HepG2 (cell line): ENCODE data around the gene DNAAF9. TPM values are rescaled to one million over a fixed set of nuclear protein-coding genes. Genes with fewer than 3 reads are reported as not detected.

Experiments
- DNMT1 ChIP-seq: sonication (generic); formaldehyde crosslinking; IDR thresholded peaks from 2 replicates; pipeline ENCODE4 v1.5.1; 2020; ENCODE audit warnings: mild to moderate bottlenecking, missing genetic modification reagents
- GABPB1 ChIP-seq: IDR thresholded peaks from 2 replicates; pipeline ENCODE4 v1.6.1; 2016; ENCODE audit warnings: mild to moderate bottlenecking, missing genetic modification reagents, moderate library complexity, missing compliant biosample characterization
- GLI4 ChIP-seq: sonication (generic); formaldehyde crosslinking; IDR thresholded peaks from 2 replicates; pipeline ENCODE4 v1.5.1; 2020; ENCODE audit warnings: missing genetic modification reagents, mild to moderate bottlenecking, moderate library complexity, borderline replicate concordance
- IKZF4 ChIP-seq: sonication (generic); formaldehyde crosslinking; IDR thresholded peaks from 2 replicates; pipeline ENCODE4 v1.5.1; 2020; ENCODE audit warnings: borderline replicate concordance, mild to moderate bottlenecking, low read depth, missing genetic modification reagents; ENCODE audit errors: not compliant biosample characterization
- KMT2B ChIP-seq: IDR thresholded peaks from 2 replicates; pipeline ENCODE4 v1.6.1; 2016; ENCODE audit warnings: missing genetic modification reagents, missing compliant biosample characterization
- MAFF ChIP-seq: IDR thresholded peaks from 2 replicates; pipeline ENCODE4 v1.6.1; 2011; ENCODE audit warnings: low read depth, low read length, improper control_type of control experiment
- MED13 ChIP-seq: sonication (generic); formaldehyde crosslinking; IDR thresholded peaks from 2 replicates; pipeline ENCODE4 v1.5.0; 2020; ENCODE audit warnings: missing genetic modification reagents
- NPAS2 ChIP-seq: sonication (generic); formaldehyde crosslinking; IDR thresholded peaks from 2 replicates; pipeline ENCODE4 v1.8.0; 2022; ENCODE audit warnings: mild to moderate bottlenecking, missing genetic modification reagents, borderline replicate concordance
- PAX8 ChIP-seq: sonication (generic); formaldehyde crosslinking; IDR thresholded peaks from 2 replicates; pipeline ENCODE4 v1.8.0; 2022; ENCODE audit warnings: mild to moderate bottlenecking, missing genetic modification reagents, borderline replicate concordance
- REPIN1 ChIP-seq: sonication (generic); formaldehyde crosslinking; IDR thresholded peaks from 2 replicates; pipeline ENCODE4 v1.8.0; 2022; ENCODE audit warnings: missing genetic modification reagents, low read depth, mild to moderate bottlenecking, borderline replicate concordance
- SMAD9 ChIP-seq: sonication (generic); formaldehyde crosslinking; IDR thresholded peaks from 2 replicates; pipeline ENCODE4 v1.5.1; 2020; ENCODE audit warnings: mild to moderate bottlenecking, missing genetic modification reagents
- ZNF121 ChIP-seq: sonication (generic); formaldehyde crosslinking; IDR thresholded peaks from 2 replicates; pipeline ENCODE4 v1.5.0; 2020; ENCODE audit warnings: mild to moderate bottlenecking, missing genetic modification reagents
- ZNF281 ChIP-seq: sonication (generic); formaldehyde crosslinking; IDR thresholded peaks from 2 replicates; pipeline ENCODE4 v1.4.0; 2020; ENCODE audit warnings: missing genetic modification reagents, borderline replicate concordance
- ZNF30 ChIP-seq: sonication (generic); formaldehyde crosslinking; IDR thresholded peaks from 2 replicates; pipeline ENCODE4 v1.5.0; 2020; ENCODE audit warnings: mild to moderate bottlenecking, missing genetic modification reagents
- ZNF451 ChIP-seq: sonication (generic); formaldehyde crosslinking; IDR thresholded peaks from 2 replicates; pipeline ENCODE4 v1.5.0; 2020; ENCODE audit warnings: mild to moderate bottlenecking, missing genetic modification reagents
- ZNF501 ChIP-seq: sonication (generic); formaldehyde crosslinking; IDR thresholded peaks from 2 replicates; pipeline ENCODE4 v1.5.1; 2020; ENCODE audit warnings: mild to moderate bottlenecking, moderate library complexity, missing genetic modification reagents
- ZNF672 ChIP-seq: sonication (generic); formaldehyde crosslinking; IDR thresholded peaks from 2 replicates; pipeline ENCODE4 v1.8.1; 2022; ENCODE audit warnings: missing genetic modification reagents
- ZNF703 ChIP-seq: sonication (generic); formaldehyde crosslinking; IDR thresholded peaks from 2 replicates; pipeline ENCODE4 v1.5.1; 2020; ENCODE audit warnings: missing genetic modification reagents, mild to moderate bottlenecking, moderate library complexity, borderline replicate concordance
- polyA plus RNA-seq, 8 experiments: library from polyadenylated mRNA; depleted of rRNA in 3 of 8; stranded (reverse) in 7 of 8; unstranded in 1 of 8; fragments of >200 nt; fragmentation: Illumina TruSeq in 4 of 8; extraction: Trizol in 4 of 8; gene quantifications; 2 replicates each; pipeline versions ENCODE4 v1.2.1 to v1.2.3, GENCODE V29; 2011 to 2016; ENCODE audit warnings: low read depth in 4 of 8, missing spikeins in 1 of 8, mixed read lengths in 1 of 8; ENCODE audit not compliant: insufficient read depth in 1 of 8
- total RNA-seq, 5 experiments: library from RNA; depleted of rRNA; stranded (reverse); fragments of >200 nt; fragmentation: Illumina TruSeq; extraction: Trizol; gene quantifications; 2 replicates each; pipeline ENCODE4 v1.2.3, GENCODE V29; 2016; ENCODE audit warnings: low read depth in 1 of 5
- TF ChIP-seq, protein P1 (sequence below): sonication (generic); formaldehyde crosslinking; IDR thresholded peaks from 2 replicates; pipeline ENCODE4 v1.8.0; 2023; ENCODE audit warnings: mild to moderate bottlenecking, missing genetic modification reagents
- TF ChIP-seq, protein P2 (sequence below): sonication (generic); formaldehyde crosslinking; conservative IDR thresholded peaks from 2 replicates; pipeline ENCODE4 v1.8.1; 2023; ENCODE audit warnings: missing genetic modification reagents
- TF ChIP-seq, protein P3 (sequence below): sonication (generic); formaldehyde crosslinking; IDR thresholded peaks from 2 replicates; pipeline ENCODE4 v1.4.0; 2020; ENCODE audit warnings: missing genetic modification reagents, borderline replicate concordance

Gene DNAAF9
- total and polyA plus RNA-seq, 2 of the 13 experiments (the other 11 are each of a cell fraction or from before 2014, with no cell fraction given) = 10.5 to 14.9 TPM

DNA sequence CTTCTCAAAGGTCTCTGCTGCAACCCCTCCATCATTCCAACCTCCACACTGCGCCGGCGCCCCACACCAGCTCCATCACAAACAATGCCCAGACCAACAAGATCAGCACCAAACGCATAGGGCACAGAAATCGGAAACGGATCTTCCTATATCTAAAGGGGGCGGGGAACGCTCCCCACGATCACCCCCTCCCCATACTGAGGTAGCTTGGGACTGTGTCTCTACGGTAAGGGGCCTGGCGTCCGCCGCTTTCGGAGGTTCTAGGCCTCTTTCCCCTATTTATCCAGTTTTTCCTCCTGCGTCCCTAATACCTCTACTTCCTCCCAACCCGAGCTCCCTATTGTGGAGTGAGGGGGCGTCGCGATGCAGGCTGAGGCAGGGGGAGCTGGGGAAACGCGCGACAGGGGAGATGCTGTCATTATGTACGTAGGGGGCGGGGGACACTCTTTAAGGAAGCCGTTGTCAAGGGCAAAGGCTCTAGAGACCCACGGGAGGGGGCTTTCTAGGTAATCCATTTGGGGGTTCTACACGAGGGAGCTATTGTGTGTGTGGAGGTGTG, 909 bp downstream of the DNAAF9 start (continued):
- TF ChIP-seq, protein P1, sequence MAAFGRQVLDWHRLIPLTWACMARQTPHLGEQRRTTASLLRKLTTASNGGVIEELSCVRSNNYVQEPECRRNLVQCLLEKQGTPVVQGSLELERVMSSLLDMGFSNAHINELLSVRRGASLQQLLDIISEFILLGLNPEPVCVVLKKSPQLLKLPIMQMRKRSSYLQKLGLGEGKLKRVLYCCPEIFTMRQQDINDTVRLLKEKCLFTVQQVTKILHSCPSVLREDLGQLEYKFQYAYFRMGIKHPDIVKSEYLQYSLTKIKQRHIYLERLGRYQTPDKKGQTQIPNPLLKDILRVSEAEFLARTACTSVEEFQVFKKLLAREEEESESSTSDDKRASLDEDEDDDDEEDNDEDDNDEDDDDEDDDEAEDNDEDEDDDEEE (CRISPR knock-in tag) = peak; percentile 37; the same call in 1 of the 2 replicates
- TF ChIP-seq REPIN1 (no peak), IKZF4 (CRISPR knock-in tag) (peak; percentile 18), GLI4 (CRISPR knock-in tag) (peak; percentile 71; the same call in 1 of the 2 replicates), ZNF451 (CRISPR knock-in tag) (no peak), PAX8 (no peak), ZNF672 (CRISPR knock-in tag) (no peak), SMAD9 (CRISPR knock-in tag) (0 out of 2 replicates have a peak, but pooled peaks have one; percentile 37), ZNF281 (CRISPR knock-in tag) (no peak), ZNF30 (CRISPR knock-in tag) (no peak), GABPB1 (CRISPR knock-in tag) (no peak), ZNF703 (CRISPR knock-in tag) (no peak), ZNF121 (no peak), NPAS2 (CRISPR knock-in tag) (no peak), MED13 (CRISPR knock-in tag) (no peak), DNMT1 (CRISPR knock-in tag) (no peak), ZNF501 (peak; percentile 60; the same call in 1 of the 2 replicates), MAFF (no peak), KMT2B (CRISPR knock-in tag) (no peak; the same call in 1 of the 2 replicates)
- TF ChIP-seq, protein P2, sequence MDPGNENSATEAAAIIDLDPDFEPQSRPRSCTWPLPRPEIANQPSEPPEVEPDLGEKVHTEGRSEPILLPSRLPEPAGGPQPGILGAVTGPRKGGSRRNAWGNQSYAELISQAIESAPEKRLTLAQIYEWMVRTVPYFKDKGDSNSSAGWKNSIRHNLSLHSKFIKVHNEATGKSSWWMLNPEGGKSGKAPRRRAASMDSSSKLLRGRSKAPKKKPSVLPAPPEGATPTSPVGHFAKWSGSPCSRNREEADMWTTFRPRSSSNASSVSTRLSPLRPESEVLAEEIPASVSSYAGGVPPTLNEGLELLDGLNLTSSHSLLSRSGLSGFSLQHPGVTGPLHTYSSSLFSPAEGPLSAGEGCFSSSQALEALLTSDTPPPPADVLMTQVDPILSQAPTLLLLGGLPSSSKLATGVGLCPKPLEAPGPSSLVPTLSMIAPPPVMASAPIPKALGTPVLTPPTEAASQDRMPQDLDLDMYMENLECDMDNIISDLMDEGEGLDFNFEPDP (CRISPR knock-in tag) = no peak
- TF ChIP-seq, protein P3, sequence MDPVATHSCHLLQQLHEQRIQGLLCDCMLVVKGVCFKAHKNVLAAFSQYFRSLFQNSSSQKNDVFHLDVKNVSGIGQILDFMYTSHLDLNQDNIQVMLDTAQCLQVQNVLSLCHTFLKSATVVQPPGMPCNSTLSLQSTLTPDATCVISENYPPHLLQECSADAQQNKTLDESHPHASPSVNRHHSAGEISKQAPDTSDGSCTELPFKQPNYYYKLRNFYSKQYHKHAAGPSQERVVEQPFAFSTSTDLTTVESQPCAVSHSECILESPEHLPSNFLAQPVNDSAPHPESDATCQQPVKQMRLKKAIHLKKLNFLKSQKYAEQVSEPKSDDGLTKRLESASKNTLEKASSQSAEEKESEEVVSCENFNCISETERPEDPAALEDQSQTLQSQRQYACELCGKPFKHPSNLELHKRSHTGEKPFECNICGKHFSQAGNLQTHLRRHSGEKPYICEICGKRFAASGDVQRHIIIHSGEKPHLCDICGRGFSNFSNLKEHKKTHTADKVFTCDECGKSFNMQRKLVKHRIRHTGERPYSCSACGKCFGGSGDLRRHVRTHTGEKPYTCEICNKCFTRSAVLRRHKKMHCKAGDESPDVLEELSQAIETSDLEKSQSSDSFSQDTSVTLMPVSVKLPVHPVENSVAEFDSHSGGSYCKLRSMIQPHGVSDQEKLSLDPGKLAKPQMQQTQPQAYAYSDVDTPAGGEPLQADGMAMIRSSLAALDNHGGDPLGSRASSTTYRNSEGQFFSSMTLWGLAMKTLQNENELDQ (CRISPR knock-in tag) = no peak
